GM12865 (cell line): ENCODE measurements around the gene PAX7.
"Not testable (repeated sequence)": the region's sequence is repeated elsewhere in the genome, so short reads cannot be mapped to it uniquely, and the experiment has no call there.

Experiments
- DNase-seq: peaks from one replicate; pipeline ENCODE4 v3.0.0; 2010; ENCODE audit warnings: low read depth
- H3K4me3 ChIP-seq: 2 replicates; pipeline ENCODE4 v1.5.1; 2011; ENCODE audit warnings: mild to moderate bottlenecking, low read depth, low read length, control low read depth
- TF ChIP-seq, protein P1 (sequence below): IDR thresholded peaks from 2 replicates; pipeline ENCODE4 v1.5.1; 2011; ENCODE audit warnings: low read length, control low read depth, low read depth, inconsistent platforms; ENCODE audit not compliant: insufficient read depth; ENCODE audit errors: missing control alignments

The PAX7 gene

GRCh38 chr1:18691648-18692047 lies 61.0 kb downstream of the PAX7 start:
- no peak overlapping the region for H3K4me3 ChIP-seq
- no peak for DNase-seq
- TF ChIP-seq, protein P1, sequence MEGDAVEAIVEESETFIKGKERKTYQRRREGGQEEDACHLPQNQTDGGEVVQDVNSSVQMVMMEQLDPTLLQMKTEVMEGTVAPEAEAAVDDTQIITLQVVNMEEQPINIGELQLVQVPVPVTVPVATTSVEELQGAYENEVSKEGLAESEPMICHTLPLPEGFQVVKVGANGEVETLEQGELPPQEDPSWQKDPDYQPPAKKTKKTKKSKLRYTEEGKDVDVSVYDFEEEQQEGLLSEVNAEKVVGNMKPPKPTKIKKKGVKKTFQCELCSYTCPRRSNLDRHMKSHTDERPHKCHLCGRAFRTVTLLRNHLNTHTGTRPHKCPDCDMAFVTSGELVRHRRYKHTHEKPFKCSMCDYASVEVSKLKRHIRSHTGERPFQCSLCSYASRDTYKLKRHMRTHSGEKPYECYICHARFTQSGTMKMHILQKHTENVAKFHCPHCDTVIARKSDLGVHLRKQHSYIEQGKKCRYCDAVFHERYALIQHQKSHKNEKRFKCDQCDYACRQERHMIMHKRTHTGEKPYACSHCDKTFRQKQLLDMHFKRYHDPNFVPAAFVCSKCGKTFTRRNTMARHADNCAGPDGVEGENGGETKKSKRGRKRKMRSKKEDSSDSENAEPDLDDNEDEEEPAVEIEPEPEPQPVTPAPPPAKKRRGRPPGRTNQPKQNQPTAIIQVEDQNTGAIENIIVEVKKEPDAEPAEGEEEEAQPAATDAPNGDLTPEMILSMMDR, result no peak

DNA sequence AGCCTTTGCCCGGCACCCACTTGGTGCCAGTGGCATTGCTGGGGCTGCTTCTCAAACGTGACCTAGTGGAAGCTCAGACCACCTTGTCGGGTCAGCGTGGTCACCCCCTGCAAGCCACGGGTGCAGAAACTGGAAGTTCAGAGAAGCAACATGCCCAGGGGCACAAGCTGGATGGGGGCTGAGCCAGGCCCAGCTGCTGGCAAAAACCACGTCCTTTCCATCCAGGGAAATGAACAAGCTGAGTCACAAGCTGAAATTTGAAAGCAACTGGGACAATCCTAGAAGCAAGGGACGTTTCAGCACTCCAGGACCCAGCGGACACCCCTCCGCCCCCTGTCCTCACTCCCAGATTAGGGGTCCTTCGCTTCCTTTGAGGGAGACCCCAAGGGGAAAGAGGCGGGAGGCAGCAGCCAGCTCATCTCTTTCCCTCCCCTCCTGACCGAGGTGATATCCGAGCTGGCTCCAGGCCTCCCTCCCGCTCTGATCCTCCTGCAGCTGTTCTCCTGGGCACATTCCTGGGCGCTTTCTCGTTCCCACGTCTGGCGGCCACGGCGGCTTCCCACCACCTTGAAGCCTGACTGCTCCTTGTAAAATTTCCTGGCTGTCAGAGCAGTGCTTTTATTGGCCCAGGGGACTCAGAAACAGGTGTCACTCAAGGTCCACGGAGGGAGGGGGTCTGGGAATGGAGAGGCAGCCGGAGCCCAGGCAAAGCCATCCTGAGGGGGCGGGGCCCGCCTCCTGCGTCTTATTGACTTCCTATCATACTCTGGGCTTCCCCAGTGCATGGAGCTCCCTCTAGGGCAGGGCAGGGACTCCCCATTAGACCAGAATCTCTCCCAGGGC lies 62.8 kb downstream of the PAX7 start:
- H3K4me3 ChIP-seq, result no peak overlapping the region
- TF ChIP-seq, protein P1, result no peak
- DNase-seq, result no peak

- H3K4me3 ChIP-seq, DNase-seq: not testable (repeated sequence)
Measured at GRCh38 chr1:18694289-18694688, 63.6 kb downstream of the PAX7 start.

GRCh38 chr1:18697541-18697940 lies 66.9 kb downstream of the PAX7 start:
- TF ChIP-seq, protein P1, result no peak
- no peak for DNase-seq
- no peak overlapping the region for H3K4me3 ChIP-seq

DNA sequence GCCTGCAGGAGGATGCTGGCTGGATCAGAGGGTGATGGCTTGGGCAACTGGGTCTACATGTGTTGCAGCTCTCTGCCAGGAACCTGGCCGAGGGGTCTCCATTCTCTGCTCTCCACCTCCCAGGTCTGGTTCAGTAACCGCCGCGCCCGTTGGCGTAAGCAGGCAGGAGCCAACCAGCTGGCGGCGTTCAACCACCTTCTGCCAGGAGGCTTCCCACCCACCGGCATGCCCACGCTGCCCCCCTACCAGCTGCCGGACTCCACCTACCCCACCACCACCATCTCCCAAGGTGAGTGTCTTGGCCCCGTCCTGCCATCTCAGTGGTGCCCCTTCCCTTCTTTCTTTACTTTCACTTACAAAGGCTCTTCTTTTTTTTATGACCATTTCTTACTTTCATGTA lies 69.9 kb downstream of the PAX7 start:
- TF ChIP-seq, protein P1, result no peak
- H3K4me3 ChIP-seq, result no peak overlapping the region
- no peak for DNase-seq

DNA sequence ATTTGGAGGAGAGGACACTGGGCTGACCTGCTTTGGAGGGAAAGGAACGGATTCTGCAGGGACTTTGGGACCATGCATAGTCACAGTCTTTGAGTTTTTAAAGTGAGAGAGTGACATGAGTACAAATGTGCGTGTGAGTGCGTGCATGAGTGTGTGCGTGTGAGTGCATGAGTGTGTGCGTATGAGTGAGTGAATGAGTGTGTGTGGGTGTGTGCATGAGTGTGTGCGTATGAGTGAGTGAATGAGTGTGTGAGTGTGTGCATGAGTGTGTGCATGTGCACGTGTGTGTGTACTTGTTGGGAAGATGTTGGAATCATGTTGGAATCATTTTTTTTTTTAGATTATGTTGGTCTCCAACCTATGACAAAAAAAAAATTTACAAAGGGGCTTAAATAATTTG lies 70.5 kb downstream of the PAX7 start:
- TF ChIP-seq, protein P1, result no peak
- H3K4me3 ChIP-seq, result no peak overlapping the region
- DNase-seq, result no peak

DNA sequence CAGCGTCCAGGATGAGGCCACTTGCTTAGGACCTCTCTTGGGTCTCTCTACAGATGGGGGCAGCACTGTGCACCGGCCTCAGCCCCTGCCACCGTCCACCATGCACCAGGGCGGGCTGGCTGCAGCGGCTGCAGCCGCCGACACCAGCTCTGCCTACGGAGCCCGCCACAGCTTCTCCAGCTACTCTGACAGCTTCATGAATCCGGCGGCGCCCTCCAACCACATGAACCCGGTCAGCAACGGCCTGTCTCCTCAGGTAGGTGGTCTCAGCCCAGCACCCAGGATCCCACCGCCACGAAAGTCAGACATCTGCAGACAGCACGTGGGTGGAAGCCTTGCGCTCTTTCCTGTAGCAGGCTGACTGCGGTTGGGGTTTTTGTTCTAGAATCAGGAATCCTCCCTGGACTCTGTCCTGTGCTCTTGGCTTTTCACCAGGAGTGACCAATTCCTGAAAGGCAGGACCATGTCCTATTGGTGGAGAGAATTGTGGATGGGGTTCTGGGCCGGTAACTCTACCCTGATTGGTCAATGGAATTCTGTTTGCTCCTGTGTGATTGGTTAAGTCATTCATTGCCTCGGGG lies 72.5 kb downstream of the PAX7 start:
- TF ChIP-seq, protein P1, result no peak
- no peak overlapping the region for H3K4me3 ChIP-seq
- no peak for DNase-seq
